Neural cell (in vitro differentiated cells): ENCODE measurements around the gene FLT1. TPM values are rescaled to one million over a fixed set of nuclear protein-coding genes. Genes with fewer than 3 reads are reported as not detected.

Experiments used
- H2AFZ ChIP-seq: fragments of 200-600, 300-800 bp; sonication (generic), shearing (Covaris generic); 2 replicates; pipeline ENCODE4 v1.6.0; 2014; ENCODE audit warnings: low read depth, mild to moderate bottlenecking, antibody characterized with exemption, low read length, moderate library complexity
- H3F3A ChIP-seq: fragments of 200-600 bp; shearing (Covaris generic); 2 replicates; pipeline ENCODE4 v1.6.1; 2016; ENCODE audit warnings: mild to moderate bottlenecking, moderate library complexity, mixed read lengths, antibody characterized with exemption, low read length; ENCODE audit not compliant: insufficient read depth, poor library complexity, severe bottlenecking
- H3K27ac ChIP-seq: fragments of 200-600, 300-800 bp; sonication (generic), shearing (Covaris generic); 2 replicates; pipeline ENCODE4 v1.5.1; 2014; ENCODE audit warnings: mild to moderate bottlenecking, low read length, moderate library complexity
- H3K27me3 ChIP-seq: fragments of 300-800, 200-600 bp; sonication (generic), shearing (Covaris generic); 2 replicates; pipeline ENCODE4 v1.6.0; 2014; ENCODE audit warnings: mild to moderate bottlenecking, low read depth, low read length, moderate library complexity; ENCODE audit not compliant: insufficient read depth
- H3K36me3 ChIP-seq: fragments of 300-800, 200-600 bp; sonication (generic), shearing (Covaris generic); 2 replicates; pipeline ENCODE4 v1.5.1; 2014; ENCODE audit warnings: mild to moderate bottlenecking, antibody characterized with exemption, low read length, moderate library complexity; ENCODE audit not compliant: insufficient read depth
- H3K4me2 ChIP-seq: fragments of 300-800, 200-600 bp; sonication (generic), shearing (Covaris generic); 2 replicates; pipeline ENCODE4 v1.6.0; 2014; ENCODE audit warnings: mild to moderate bottlenecking, low read length
- H3K4me3 ChIP-seq: fragments of 300-800, 200-600 bp; sonication (generic), shearing (Covaris generic); 2 replicates; pipeline ENCODE4 v1.5.1; 2014; ENCODE audit warnings: mild to moderate bottlenecking, low read length, moderate library complexity
- H3K79me2 ChIP-seq: fragments of 200-600 bp; shearing (Covaris generic); replicated peaks from 2 replicates; pipeline ENCODE4 v1.6.0; 2014; ENCODE audit warnings: mild to moderate bottlenecking, low read length, moderate library complexity; ENCODE audit not compliant: insufficient read depth
- H3K9ac ChIP-seq: fragments of 300-800, 200-600 bp; sonication (generic), shearing (Covaris generic); 2 replicates; pipeline ENCODE4 v1.6.1; 2016; ENCODE audit warnings: mild to moderate bottlenecking, low read length, mixed read lengths
- H3K9me2 ChIP-seq: fragments of 200-600 bp; shearing (Covaris generic); 2 replicates; pipeline ENCODE4 v1.6.1; 2016; ENCODE audit warnings: mild to moderate bottlenecking, low read length, mixed read lengths; ENCODE audit not compliant: insufficient read depth
- H3K9me3 ChIP-seq: fragments of 200-600, 300-800 bp; sonication (generic), shearing (Covaris generic); 2 replicates; pipeline ENCODE4 v1.6.1; 2016; ENCODE audit warnings: mild to moderate bottlenecking, mixed run types, low read length, moderate library complexity, mixed read lengths
- H4K20me1 ChIP-seq: fragments of 200-600 bp; shearing (Covaris generic); 2 replicates; pipeline ENCODE4 v1.6.1; 2016; ENCODE audit warnings: mild to moderate bottlenecking, mixed run types; ENCODE audit not compliant: insufficient read depth
- EP300 ChIP-seq: fragments of 450-650 bp; conservative IDR thresholded peaks from 2 replicates; pipeline ENCODE4 v1.6.1; 2014; ENCODE audit warnings: antibody characterized with exemption, mild to moderate bottlenecking, moderate library complexity; ENCODE audit not compliant: poor library complexity, severe bottlenecking
- EZH2 ChIP-seq: fragments of 200-600, 300-800 bp; shearing (Covaris generic), sonication (generic); IDR thresholded peaks from 2 replicates; pipeline ENCODE4 v1.6.1; 2014; ENCODE audit warnings: antibody characterized with exemption, low read length, borderline replicate concordance, mild to moderate bottlenecking; ENCODE audit not compliant: insufficient read depth, poor library complexity, severe bottlenecking
- MXI1 ChIP-seq: fragments of 450-650 bp; conservative IDR thresholded peaks from 2 replicates; pipeline ENCODE4 v1.6.1; 2014; ENCODE audit warnings: antibody characterized with exemption, mild to moderate bottlenecking; ENCODE audit not compliant: poor library complexity, severe bottlenecking
- POLR2AphosphoS5 ChIP-seq: IDR thresholded peaks from 2 replicates; pipeline ENCODE4 v1.6.1; 2012
- RAD21 ChIP-seq: fragments of 450-650 bp; conservative IDR thresholded peaks from 2 replicates; pipeline ENCODE4 v1.6.1; 2014; ENCODE audit warnings: antibody characterized with exemption, mild to moderate bottlenecking, moderate library complexity
- SMC3 ChIP-seq: fragments of 450-650 bp; conservative IDR thresholded peaks from 2 replicates; pipeline ENCODE4 v1.6.1; 2014; ENCODE audit warnings: antibody characterized with exemption, mild to moderate bottlenecking, moderate library complexity; ENCODE audit not compliant: poor library complexity
- TAF1 ChIP-seq: IDR thresholded peaks from 2 replicates; pipeline ENCODE4 v1.6.1; 2012; ENCODE audit warnings: low read depth
- polyA plus RNA-seq: library from polyadenylated mRNA; depleted of rRNA; stranded (reverse); fragments of >200 nt; gene quantifications from 2 replicates; pipeline ENCODE4 v1.2.3, GENCODE V29; 2014
- TF ChIP-seq, protein P1 (sequence below): IDR thresholded peaks from 2 replicates; pipeline ENCODE4 v1.6.1; 2012; ENCODE audit warnings: borderline replicate concordance
- TF ChIP-seq, protein P2 (sequence below): fragments of 450-650 bp; IDR thresholded peaks from 2 replicates; pipeline ENCODE4 v1.5.1; 2014; ENCODE audit warnings: antibody characterized with exemption, mild to moderate bottlenecking, moderate library complexity; ENCODE audit not compliant: poor library complexity, severe bottlenecking

FLT1 gene
- polyA plus RNA-seq, 1 donor from 2014 or later = not detected

DNA sequence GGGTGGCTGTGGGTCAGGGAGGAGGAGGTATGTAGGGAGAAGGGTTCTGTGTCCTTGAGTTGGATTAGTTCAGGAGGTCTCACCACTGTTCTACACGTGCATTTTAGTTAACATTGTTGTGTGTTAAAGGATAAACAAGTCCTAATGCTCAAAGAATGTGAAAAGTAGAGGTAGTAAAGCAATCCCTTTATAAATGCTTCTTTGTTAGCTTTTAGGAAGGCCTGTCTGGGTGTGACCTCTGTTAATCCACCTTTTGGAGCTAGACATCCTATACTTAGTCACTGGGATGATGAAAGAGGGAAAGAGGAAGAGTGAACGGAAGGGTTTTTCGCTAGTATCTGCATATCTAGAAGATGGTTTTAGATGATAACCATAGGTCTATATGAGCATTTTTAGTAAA, 42.2 kb upstream of the FLT1 start:
- no peaks in the 10 kb centered on the region for H3K9me2 ChIP-seq
- H3K9ac ChIP-seq = no peak overlapping the region

DNA sequence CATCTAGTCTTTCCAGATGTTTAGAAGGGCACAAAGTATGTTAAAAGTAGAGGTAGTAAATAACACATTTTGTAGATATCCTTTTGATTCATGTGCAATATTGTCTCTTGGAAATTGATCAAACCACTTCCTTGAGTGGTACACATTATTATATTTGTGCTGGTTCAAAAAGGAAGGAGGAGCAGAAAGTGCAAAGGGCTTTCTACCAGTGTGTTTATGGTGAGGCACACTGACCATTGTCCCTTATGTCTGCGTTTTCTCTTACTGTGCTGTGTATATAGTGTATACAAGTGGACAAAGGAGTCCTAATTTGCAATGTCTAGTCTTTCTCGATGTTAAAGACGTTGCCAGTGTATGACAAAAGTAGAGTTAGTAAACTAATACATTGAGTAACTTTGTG, 41.4 kb upstream of the FLT1 start:
- Histone ChIP-seq H3K27ac (no peak overlapping the region), H3K36me3 (no peaks in the 10 kb centered on the region), H3K27me3 (peaks cover 34% of the 10 kb centered on the region), H3F3A (no peaks in the 10 kb centered on the region), H4K20me1 (no peaks in the 10 kb centered on the region), H3K4me2 (no peak overlapping the region), H3K4me3 (no peak overlapping the region), H3K9ac (no peak overlapping the region), H3K9me3 (no peaks in the 10 kb centered on the region), H3K9me2 (no peaks in the 10 kb centered on the region), H3K79me2 (no peaks in the 10 kb centered on the region), H2AFZ (no peak overlapping the region)
- TF ChIP-seq RAD21 = no peak
- no peak for TF ChIP-seq POLR2AphosphoS5

More for the DNA sequence above, 42.2 kb upstream of the FLT1 start:
- Histone ChIP-seq H3F3A (no peaks in the 10 kb centered on the region), H3K4me2 (no peak overlapping the region), H4K20me1 (no peaks in the 10 kb centered on the region), H3K4me3 (no peak overlapping the region), H3K9me3 (no peaks in the 10 kb centered on the region), H3K36me3 (no peaks in the 10 kb centered on the region), H3K27ac (no peak overlapping the region), H3K79me2 (no peaks in the 10 kb centered on the region), H2AFZ (no peak overlapping the region), H3K27me3 (peaks cover 26% of the 10 kb centered on the region)
- TF ChIP-seq SMC3 (no peak), RAD21 (no peak), MXI1 (no peak), POLR2AphosphoS5 (no peak), EP300 (no peak), TAF1 (no peak), EZH2 (no peak)
- TF ChIP-seq, protein P1, sequence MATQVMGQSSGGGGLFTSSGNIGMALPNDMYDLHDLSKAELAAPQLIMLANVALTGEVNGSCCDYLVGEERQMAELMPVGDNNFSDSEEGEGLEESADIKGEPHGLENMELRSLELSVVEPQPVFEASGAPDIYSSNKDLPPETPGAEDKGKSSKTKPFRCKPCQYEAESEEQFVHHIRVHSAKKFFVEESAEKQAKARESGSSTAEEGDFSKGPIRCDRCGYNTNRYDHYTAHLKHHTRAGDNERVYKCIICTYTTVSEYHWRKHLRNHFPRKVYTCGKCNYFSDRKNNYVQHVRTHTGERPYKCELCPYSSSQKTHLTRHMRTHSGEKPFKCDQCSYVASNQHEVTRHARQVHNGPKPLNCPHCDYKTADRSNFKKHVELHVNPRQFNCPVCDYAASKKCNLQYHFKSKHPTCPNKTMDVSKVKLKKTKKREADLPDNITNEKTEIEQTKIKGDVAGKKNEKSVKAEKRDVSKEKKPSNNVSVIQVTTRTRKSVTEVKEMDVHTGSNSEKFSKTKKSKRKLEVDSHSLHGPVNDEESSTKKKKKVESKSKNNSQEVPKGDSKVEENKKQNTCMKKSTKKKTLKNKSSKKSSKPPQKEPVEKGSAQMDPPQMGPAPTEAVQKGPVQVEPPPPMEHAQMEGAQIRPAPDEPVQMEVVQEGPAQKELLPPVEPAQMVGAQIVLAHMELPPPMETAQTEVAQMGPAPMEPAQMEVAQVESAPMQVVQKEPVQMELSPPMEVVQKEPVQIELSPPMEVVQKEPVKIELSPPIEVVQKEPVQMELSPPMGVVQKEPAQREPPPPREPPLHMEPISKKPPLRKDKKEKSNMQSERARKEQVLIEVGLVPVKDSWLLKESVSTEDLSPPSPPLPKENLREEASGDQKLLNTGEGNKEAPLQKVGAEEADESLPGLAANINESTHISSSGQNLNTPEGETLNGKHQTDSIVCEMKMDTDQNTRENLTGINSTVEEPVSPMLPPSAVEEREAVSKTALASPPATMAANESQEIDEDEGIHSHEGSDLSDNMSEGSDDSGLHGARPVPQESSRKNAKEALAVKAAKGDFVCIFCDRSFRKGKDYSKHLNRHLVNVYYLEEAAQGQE = no peak
- TF ChIP-seq, protein P2, sequence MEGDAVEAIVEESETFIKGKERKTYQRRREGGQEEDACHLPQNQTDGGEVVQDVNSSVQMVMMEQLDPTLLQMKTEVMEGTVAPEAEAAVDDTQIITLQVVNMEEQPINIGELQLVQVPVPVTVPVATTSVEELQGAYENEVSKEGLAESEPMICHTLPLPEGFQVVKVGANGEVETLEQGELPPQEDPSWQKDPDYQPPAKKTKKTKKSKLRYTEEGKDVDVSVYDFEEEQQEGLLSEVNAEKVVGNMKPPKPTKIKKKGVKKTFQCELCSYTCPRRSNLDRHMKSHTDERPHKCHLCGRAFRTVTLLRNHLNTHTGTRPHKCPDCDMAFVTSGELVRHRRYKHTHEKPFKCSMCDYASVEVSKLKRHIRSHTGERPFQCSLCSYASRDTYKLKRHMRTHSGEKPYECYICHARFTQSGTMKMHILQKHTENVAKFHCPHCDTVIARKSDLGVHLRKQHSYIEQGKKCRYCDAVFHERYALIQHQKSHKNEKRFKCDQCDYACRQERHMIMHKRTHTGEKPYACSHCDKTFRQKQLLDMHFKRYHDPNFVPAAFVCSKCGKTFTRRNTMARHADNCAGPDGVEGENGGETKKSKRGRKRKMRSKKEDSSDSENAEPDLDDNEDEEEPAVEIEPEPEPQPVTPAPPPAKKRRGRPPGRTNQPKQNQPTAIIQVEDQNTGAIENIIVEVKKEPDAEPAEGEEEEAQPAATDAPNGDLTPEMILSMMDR = no peak

DNA sequence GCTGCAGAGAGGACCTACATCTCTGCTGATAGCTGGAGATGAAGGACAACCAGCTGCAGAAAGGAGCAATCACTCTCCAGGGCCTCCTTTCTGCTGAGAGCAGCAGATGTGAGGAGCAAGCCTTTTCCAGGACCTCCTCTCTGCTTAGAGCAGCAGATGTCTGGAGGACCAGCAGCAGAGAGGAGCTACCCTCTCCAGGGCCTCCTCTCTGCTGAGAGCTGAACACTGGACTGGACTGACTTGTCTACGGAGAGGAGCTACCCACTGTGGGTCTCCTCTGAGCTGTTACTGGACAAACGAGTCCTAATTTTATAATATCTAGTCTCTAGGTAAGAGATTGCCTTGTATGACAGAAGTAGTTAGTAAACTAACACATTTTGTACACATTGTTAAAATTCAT, 40.8 kb upstream of the FLT1 start:
- Histone ChIP-seq H3K9me3 (no peaks in the 10 kb centered on the region), H3F3A (no peaks in the 10 kb centered on the region), H3K79me2 (no peaks in the 10 kb centered on the region), H3K27ac (no peak overlapping the region), H2AFZ (no peak overlapping the region), H3K9ac (no peak overlapping the region), H3K36me3 (no peaks in the 10 kb centered on the region), H3K27me3 (peaks cover 40% of the 10 kb centered on the region), H3K4me3 (no peak overlapping the region), H3K4me2 (no peak overlapping the region), H4K20me1 (no peaks in the 10 kb centered on the region), H3K9me2 (no peaks in the 10 kb centered on the region)
- no peak for TF ChIP-seq EZH2
- no peak for TF ChIP-seq TAF1
- no peak for TF ChIP-seq MXI1
- no peak for TF ChIP-seq POLR2AphosphoS5
- TF ChIP-seq, protein P1 = no peak
- TF ChIP-seq EP300 = no peak
- TF ChIP-seq, protein P2 = no peak
- no peak for TF ChIP-seq RAD21
- TF ChIP-seq SMC3 = no peak
